HepG2 (cell line): ENCODE results near the gene NODAL. TPM values are rescaled to one million over a fixed set of nuclear protein-coding genes. Genes with fewer than 3 reads are reported as not detected.
A peak's percentile ranks its signal among the peaks of the same experiment; 100 is the strongest.

ENCODE experiments used
- BCL6 ChIP-seq: IDR thresholded peaks from 2 replicates; pipeline ENCODE4 v1.6.1; 2016; ENCODE audit warnings: missing genetic modification reagents, missing compliant biosample characterization
- ELF1 ChIP-seq: sonication (generic); formaldehyde crosslinking; IDR thresholded peaks from 2 replicates; pipeline ENCODE4 v1.4.0; 2020; ENCODE audit warnings: missing genetic modification reagents
- EP300 ChIP-seq, 3 experiments: sonication (generic) in 1 of 3; formaldehyde crosslinking in 1 of 3; IDR thresholded peaks; 2 replicates each; pipeline versions ENCODE4 v1.5.1 to v1.6.1; 2011 to 2020; ENCODE audit warnings: low read depth in 2 of 3, low read length in 2 of 3, borderline replicate concordance in 1 of 3, improper control_type of control experiment in 1 of 3, mild to moderate bottlenecking in 1 of 3, missing genetic modification reagents in 1 of 3, moderate library complexity in 1 of 3
- FOXA1 ChIP-seq, 2 experiments: fragments of 450-650 bp in 1 of 2; sonication (generic) in 1 of 2; formaldehyde crosslinking in 1 of 2; IDR thresholded peaks; 2 replicates each; pipeline versions ENCODE4 v1.4.0 to v1.6.1; 2016 to 2020; ENCODE audit warnings: missing genetic modification reagents in 1 of 2
- FOXK2 ChIP-seq: fragments of 450-650 bp; IDR thresholded peaks from 2 replicates; pipeline ENCODE4 v1.6.1; 2016
- FOXP1 ChIP-seq, 2 experiments: fragments of 450-650 bp in 1 of 2; IDR thresholded peaks; 2 replicates each; pipeline ENCODE4 v1.6.1; 2017 to 2018; ENCODE audit warnings: antibody characterized with exemption in 1 of 2
- HDAC1 ChIP-seq: sonication (generic); formaldehyde crosslinking; IDR thresholded peaks from 2 replicates; pipeline ENCODE4 v1.5.1; 2020; ENCODE audit warnings: mild to moderate bottlenecking, missing genetic modification reagents
- HNF4A ChIP-seq: sonication (generic); formaldehyde crosslinking; IDR thresholded peaks from 2 replicates; pipeline ENCODE4 v1.4.0; 2020; ENCODE audit warnings: missing genetic modification reagents
- KDM6A ChIP-seq: IDR thresholded peaks from 2 replicates; pipeline ENCODE4 v1.6.1; 2016; ENCODE audit warnings: low read depth
- MNT ChIP-seq: fragments of 450-650 bp; IDR thresholded peaks from 2 replicates; pipeline ENCODE4 v1.6.1; 2016
- PHF5A ChIP-seq: IDR thresholded peaks from one replicate; pipeline ENCODE4 v1.6.1; 2018; ENCODE audit warnings: low read depth, missing genetic modification reagents; ENCODE audit not compliant: unreplicated experiment
- RNF219 ChIP-seq: sonication (generic); formaldehyde crosslinking; IDR thresholded peaks from 2 replicates; pipeline ENCODE4 v1.5.0; 2020; ENCODE audit warnings: mild to moderate bottlenecking, missing genetic modification reagents
- SIN3A ChIP-seq: IDR thresholded peaks from 2 replicates; pipeline ENCODE4 v1.6.1; 2011; ENCODE audit warnings: low read depth, mild to moderate bottlenecking, control low read depth, low read length, borderline replicate concordance
- SRSF1 ChIP-seq: fragments of 200-400 bp; formaldehyde crosslinking; optimal IDR thresholded peaks from 2 replicates; pipeline ENCODE3; 2017; ENCODE audit warnings: mild to moderate bottlenecking, low read depth, low read length, moderate library complexity
- TBP ChIP-seq: sonication (generic); formaldehyde crosslinking; IDR thresholded peaks from 2 replicates; pipeline ENCODE4 v1.5.0; 2020; ENCODE audit warnings: missing genetic modification reagents
- TGIF2 ChIP-seq: IDR thresholded peaks from 2 replicates; pipeline ENCODE4 v1.6.1; 2016; ENCODE audit warnings: control low read depth, missing compliant biosample characterization
- ZMYM2 ChIP-seq: sonication (generic); formaldehyde crosslinking; IDR thresholded peaks from 2 replicates; pipeline ENCODE4 v1.8.0; 2022; ENCODE audit warnings: mild to moderate bottlenecking, missing genetic modification reagents
- ZNF414 ChIP-seq: sonication (generic); formaldehyde crosslinking; IDR thresholded peaks from 2 replicates; pipeline ENCODE4 v1.5.0; 2020; ENCODE audit warnings: missing genetic modification reagents
- ZNF510 ChIP-seq: sonication (generic); formaldehyde crosslinking; IDR thresholded peaks from 2 replicates; pipeline ENCODE4 v1.4.0; 2020; ENCODE audit warnings: low read depth, mild to moderate bottlenecking, missing genetic modification reagents
- ZNF672 ChIP-seq: sonication (generic); formaldehyde crosslinking; IDR thresholded peaks from 2 replicates; pipeline ENCODE4 v1.8.1; 2022; ENCODE audit warnings: missing genetic modification reagents
- ZNF740 ChIP-seq: sonication (generic); formaldehyde crosslinking; IDR thresholded peaks from 2 replicates; pipeline ENCODE4 v1.4.0; 2020; ENCODE audit warnings: missing genetic modification reagents
- ZNF770 ChIP-seq: sonication (generic); formaldehyde crosslinking; IDR thresholded peaks from 2 replicates; pipeline ENCODE4 v1.5.0; 2020; ENCODE audit warnings: mild to moderate bottlenecking, missing genetic modification reagents
- ZNF878 ChIP-seq: sonication (generic); formaldehyde crosslinking; IDR thresholded peaks from 2 replicates; pipeline ENCODE4 v1.8.1; 2023; ENCODE audit warnings: mild to moderate bottlenecking, missing genetic modification reagents, moderate library complexity
- polyA plus RNA-seq, 8 experiments: library from polyadenylated mRNA; depleted of rRNA in 3 of 8; stranded (reverse) in 7 of 8; unstranded in 1 of 8; fragments of >200 nt; fragmentation: Illumina TruSeq in 4 of 8; extraction: Trizol in 4 of 8; gene quantifications; 2 replicates each; pipeline versions ENCODE4 v1.2.1 to v1.2.3, GENCODE V29; 2011 to 2016; ENCODE audit warnings: low read depth in 4 of 8, missing spikeins in 1 of 8, mixed read lengths in 1 of 8; ENCODE audit not compliant: insufficient read depth in 1 of 8
- total RNA-seq, 5 experiments: library from RNA; depleted of rRNA; stranded (reverse); fragments of >200 nt; fragmentation: Illumina TruSeq; extraction: Trizol; gene quantifications; 2 replicates each; pipeline ENCODE4 v1.2.3, GENCODE V29; 2016; ENCODE audit warnings: low read depth in 1 of 5

Gene NODAL
- total and polyA plus RNA-seq, 2 of the 13 experiments (the other 11 are each of a cell fraction or from before 2014, with no cell fraction given): not detected

- peak; percentile 91 for TF ChIP-seq ZNF770
- 0 out of 2 replicates have a peak, but pooled peaks have one; percentile 54 for TF ChIP-seq RNF219 (CRISPR knock-in tag)
- TF ChIP-seq ZNF672 (CRISPR knock-in tag): no peak
- 0 out of 2 replicates have a peak, but pooled peaks have one; percentile 40 for TF ChIP-seq ZNF510 (CRISPR knock-in tag)
- peak; percentile 54 for TF ChIP-seq MNT
- 0 out of 4 replicates have a peak, but pooled peaks of 1 of the 2 experiments have one; percentile 9 for TF ChIP-seq EP300 (IDR thresholded peaks at IDR 0.05; ENCODE audit: low read depth in 2 of 2, low read length in 2 of 2)
- TF ChIP-seq EP300 (CRISPR knock-in tag; IDR thresholded peaks at IDR 0.05; ENCODE audit: borderline replicate concordance): no peak
- TF ChIP-seq FOXA1 (IDR thresholded peaks at IDR 0.05): no peak
- TF ChIP-seq FOXA1 (CRISPR knock-in tag; IDR thresholded peaks at IDR 0.05): peak; percentile 75; the same call in 1 of the 2 replicates
- TF ChIP-seq TBP: no peak
- TF ChIP-seq HDAC1 (CRISPR knock-in tag): peak; percentile 69
- no peak for TF ChIP-seq PHF5A (CRISPR knock-in tag)
- 0 out of 2 replicates have a peak, but pooled peaks have one; percentile 40 for TF ChIP-seq ZMYM2
- TF ChIP-seq FOXK2: peak; percentile 41; the same call in 1 of the 2 replicates
- peak; percentile 73 for TF ChIP-seq HNF4A (CRISPR knock-in tag)
- no peak for TF ChIP-seq ZNF740 (CRISPR knock-in tag)
- TF ChIP-seq ZNF414 (CRISPR knock-in tag): no peak
- peak; percentile 6; the same call in 1 of the 2 replicates for TF ChIP-seq SIN3A
- no peak for TF ChIP-seq SRSF1
- peak; percentile 53 for TF ChIP-seq BCL6 (CRISPR knock-in tag)
- TF ChIP-seq FOXP1 (IDR thresholded peaks at IDR 0.05): 0 out of 2 replicates have a peak, but pooled peaks have one; percentile 34
- TF ChIP-seq FOXP1 (CRISPR knock-in tag; IDR thresholded peaks at IDR 0.05): peak; percentile 81
- TF ChIP-seq TGIF2 (CRISPR knock-in tag): peak; percentile 71
- TF ChIP-seq KDM6A (CRISPR knock-in tag): 0 out of 2 replicates have a peak, but pooled peaks have one; percentile 41
- TF ChIP-seq ZNF878 (CRISPR knock-in tag): peak; percentile 66; the same call in 1 of the 2 replicates
- no peak for TF ChIP-seq ELF1 (CRISPR knock-in tag)
Measured at GRCh38 chr10:70405037-70405824, 36.2 kb downstream of the NODAL start (continued).
